H9 (cell line): ENCODE measurements around the gene UBA1. TPM values are rescaled to one million over a fixed set of nuclear protein-coding genes. Genes with fewer than 3 reads are reported as not detected.

Source experiments
- DNase-seq: peaks from one replicate; pipeline ENCODE4 v3.0.0-alpha.2; 2017
- H2AFZ ChIP-seq: one replicate; pipeline ENCODE4 v1.6.1; 2013; ENCODE audit warnings: mild to moderate bottlenecking, low read length, control low read depth, moderate library complexity
- H2AK5ac ChIP-seq: 2 replicates; pipeline ENCODE4 v1.6.1; 2013; ENCODE audit warnings: low read length, control low read depth, mixed read lengths; ENCODE audit not compliant: insufficient read length
- H2BK120ac ChIP-seq: one replicate; pipeline ENCODE4 v1.6.1; 2013; ENCODE audit warnings: low read depth, mild to moderate bottlenecking, low read length, control low read depth, inconsistent platforms; ENCODE audit not compliant: poor library complexity, severe bottlenecking
- H2BK12ac ChIP-seq: 2 replicates; pipeline ENCODE4 v1.6.1; 2013; ENCODE audit warnings: low read length, control low read depth, mixed read lengths, low read depth; ENCODE audit not compliant: insufficient read length
- H2BK15ac ChIP-seq: 2 replicates; pipeline ENCODE4 v1.6.1; 2013; ENCODE audit warnings: low read depth, low read length, control low read depth
- H2BK20ac ChIP-seq: one replicate; pipeline ENCODE4 v1.6.1; 2013; ENCODE audit warnings: low read depth, mild to moderate bottlenecking, low read length, control low read depth, inconsistent platforms; ENCODE audit not compliant: poor library complexity, severe bottlenecking
- H2BK5ac ChIP-seq: 2 replicates; pipeline ENCODE4 v1.6.1; 2013; ENCODE audit warnings: low read length, control low read depth, mixed read lengths; ENCODE audit not compliant: insufficient read length
- H3K14ac ChIP-seq: 2 replicates; pipeline ENCODE4 v1.6.1; 2013; ENCODE audit warnings: low read length, control low read depth; ENCODE audit not compliant: insufficient read depth
- H3K18ac ChIP-seq: 2 replicates; pipeline ENCODE4 v1.6.1; 2013; ENCODE audit warnings: low read depth, mild to moderate bottlenecking, mixed read lengths, low read length, control low read depth; ENCODE audit not compliant: insufficient read length
- H3K23ac ChIP-seq: 2 replicates; pipeline ENCODE4 v1.6.1; 2013; ENCODE audit warnings: low read length, control low read depth, mixed read lengths, low read depth; ENCODE audit not compliant: insufficient read length
- H3K23me2 ChIP-seq: 2 replicates; pipeline ENCODE4 v1.6.1; 2013; ENCODE audit warnings: low read depth, mild to moderate bottlenecking, mixed read lengths, low read length, control low read depth; ENCODE audit not compliant: insufficient read length, poor library complexity, severe bottlenecking
- H3K27ac ChIP-seq: 2 replicates; pipeline ENCODE4 v1.5.1; 2013; ENCODE audit warnings: low read length, control low read depth, mixed read lengths, low read depth; ENCODE audit not compliant: insufficient read length
- H3K27me3 ChIP-seq: 2 replicates; pipeline ENCODE4 v1.6.1; 2013; ENCODE audit warnings: low read length, control low read depth, inconsistent platforms; ENCODE audit not compliant: insufficient read depth
- H3K4ac ChIP-seq: 2 replicates; pipeline ENCODE4 v1.6.1; 2013; ENCODE audit warnings: low read depth, mild to moderate bottlenecking, control low read depth, inconsistent platforms, low read length, moderate library complexity
- H3K4me1 ChIP-seq: 2 replicates; pipeline ENCODE4 v1.6.1; 2013; ENCODE audit warnings: low read length, control low read depth, inconsistent platforms; ENCODE audit not compliant: insufficient read depth
- H3K4me2 ChIP-seq: 2 replicates; pipeline ENCODE4 v1.6.1; 2013; ENCODE audit warnings: low read length, control low read depth, mixed read lengths; ENCODE audit not compliant: insufficient read length, insufficient read depth
- H3K56ac ChIP-seq: 2 replicates; pipeline ENCODE4 v1.6.1; 2013; ENCODE audit warnings: low read depth, mild to moderate bottlenecking, mixed read lengths, low read length, control low read depth; ENCODE audit not compliant: insufficient read length
- H3K79me1 ChIP-seq: 2 replicates; pipeline ENCODE4 v1.6.1; 2013; ENCODE audit warnings: low read depth, mild to moderate bottlenecking, moderate library complexity, low read length, control low read depth, inconsistent platforms; ENCODE audit not compliant: insufficient read depth, poor library complexity, severe bottlenecking
- H3K79me2 ChIP-seq: 2 replicates; pipeline ENCODE4 v1.6.1; 2013; ENCODE audit warnings: low read length, control low read depth, inconsistent platforms; ENCODE audit not compliant: insufficient read depth
- H3K9ac ChIP-seq: 2 replicates; pipeline ENCODE4 v1.6.1; 2013; ENCODE audit warnings: low read length, control low read depth, mixed read lengths; ENCODE audit not compliant: insufficient read length; ENCODE audit errors: extremely low read depth
- H3K9me3 ChIP-seq: one replicate; pipeline ENCODE4 v1.6.1; 2013; ENCODE audit warnings: low read depth, low read length, inconsistent platforms; ENCODE audit not compliant: control insufficient read depth
- H3T11ph ChIP-seq: one replicate; pipeline ENCODE4 v1.6.1; 2013; ENCODE audit warnings: mild to moderate bottlenecking, low read length, control low read depth, inconsistent platforms
- H4K20me1 ChIP-seq: one replicate; pipeline ENCODE4 v1.6.1; 2013; ENCODE audit not compliant: control insufficient read depth, insufficient read length, insufficient read depth
- H4K5ac ChIP-seq: 2 replicates; pipeline ENCODE4 v1.6.1; 2013; ENCODE audit warnings: low read depth, mild to moderate bottlenecking, mixed read lengths, low read length, control low read depth; ENCODE audit not compliant: insufficient read length
- H4K8ac ChIP-seq: replicated peaks from 2 replicates; pipeline ENCODE4 v1.6.1; 2013; ENCODE audit warnings: low read length, control low read depth, mixed read lengths, low read depth; ENCODE audit not compliant: insufficient read length
- H4K91ac ChIP-seq: 2 replicates; pipeline ENCODE4 v1.6.1; 2013; ENCODE audit warnings: low read depth, mild to moderate bottlenecking, moderate library complexity, mixed read lengths, low read length, control low read depth; ENCODE audit not compliant: insufficient read length
- H3K27ac Mint-ChIP-seq, 3 experiments: 2 replicates in 2 of 3; 3 replicates in 1 of 3; pipeline ENCODE4 v1.8.0; 2020 to 2021; ENCODE audit warnings: mixed read lengths in 3 of 3, mild to moderate bottlenecking in 1 of 3, moderate library complexity in 1 of 3
- H3K27me3 Mint-ChIP-seq: 2 replicates; pipeline ENCODE4 v1.8.0; 2021; ENCODE audit warnings: low read depth, mild to moderate bottlenecking, moderate library complexity, mixed read lengths
- H3K36me3 Mint-ChIP-seq, 3 experiments: 2 replicates in 2 of 3; 3 replicates in 1 of 3; pipeline ENCODE4 v1.8.0; 2020 to 2021; ENCODE audit warnings: low read depth in 3 of 3, mixed read lengths in 3 of 3; ENCODE audit not compliant: insufficient read depth in 1 of 3
- H3K4me1 Mint-ChIP-seq, 2 experiments: 2 replicates each; pipeline ENCODE4 v1.8.0; 2020; ENCODE audit warnings: mixed read lengths in 2 of 2
- H3K4me3 Mint-ChIP-seq, 2 experiments: 2 replicates in 1 of 2; 3 replicates in 1 of 2; pipeline ENCODE4 v1.8.0; 2020 to 2021; ENCODE audit warnings: mild to moderate bottlenecking in 2 of 2, mixed read lengths in 2 of 2, moderate library complexity in 1 of 2
- H3K9me3 Mint-ChIP-seq, 2 experiments: 2 replicates in 1 of 2; 3 replicates in 1 of 2; pipeline ENCODE4 v1.8.0; 2020; ENCODE audit warnings: mild to moderate bottlenecking in 2 of 2, mixed read lengths in 2 of 2, moderate library complexity in 1 of 2
- CTCF ChIP-seq: fragments of 200-600 bp; sonication (generic); conservative IDR thresholded peaks from 3 replicates; pipeline ENCODE4 v1.8.0; 2021; ENCODE audit warnings: antibody characterized with exemption, mild to moderate bottlenecking
- WGBS: extraction: QIAGEN DNeasy Blood & Tissue Kit; methylation state at CpG from one replicate; pipeline ENCODE4 v1.1.7; 2013; ENCODE audit warnings: missing lambda C conversion rate, low lambda C conversion rate, mixed read lengths; ENCODE audit not compliant: insufficient read length; ENCODE audit errors: extremely low coverage; 5-methylcytosine and 5-hydroxymethylcytosine counted together
- total RNA-seq: library from RNA; stranded (reverse); gene quantifications from 2 replicates; pipeline ENCODE4 v1.2.1, GENCODE V29; 2021

UBA1 gene
- total RNA-seq, 1 experiment from 2014 or later: 427 TPM

GRCh38 chrX:47240619-47241018 is 47.0 kb downstream of the UBA1 start:
- peaks cover 2% of the 10 kb centered on the region for H3K79me1 ChIP-seq
- no peak overlapping the region for H2BK120ac ChIP-seq
- no peak overlapping the region for H3K4ac ChIP-seq
- H3K9me3 Mint-ChIP-seq: no peaks in the 10 kb centered on the region; a peak in 1 of 5 replicates
- DNase-seq: no peak
- WGBS: no CpG with 5 or more reads among the region's 7 CpGs
- H3K4me1 Mint-ChIP-seq: peaks cover under 1 to 5% of the 10 kb centered on the region in 2 experiments; a peak in 3 of 4 replicates
- H3K23ac ChIP-seq: no peak overlapping the region
- no peak overlapping the region for H2BK12ac ChIP-seq
- no peak overlapping the region for H2BK20ac ChIP-seq
- no peaks in the 10 kb centered on the region for H3K27me3 ChIP-seq
- no peak overlapping the region for H3K14ac ChIP-seq
- no peaks in the 10 kb centered on the region for H4K20me1 ChIP-seq
- H3K4me3 Mint-ChIP-seq: no peak overlapping the region
- H3K9ac ChIP-seq: no peak overlapping the region
- no peak overlapping the region for H2AK5ac ChIP-seq
- H3K56ac ChIP-seq: no peak overlapping the region
- no peak overlapping the region for H2AFZ ChIP-seq
- no peak overlapping the region for H4K91ac ChIP-seq
- H2BK15ac ChIP-seq: no peak overlapping the region
- H3K9me3 ChIP-seq: no peaks in the 10 kb centered on the region
- H4K8ac ChIP-seq: no peak overlapping the region
- peaks cover 1% of the 10 kb centered on the region; the same call in 1 of the 2 replicates for H3K27me3 Mint-ChIP-seq
- no peaks in the 10 kb centered on the region for H3K23me2 ChIP-seq
- H3K36me3 Mint-ChIP-seq: peaks cover 48 to 62% (median 59%) of the 10 kb centered on the region in 3 experiments; a peak in 6 of 7 replicates
- peaks cover 6% of the 10 kb centered on the region; the same call in 1 of the 2 replicates for H3K79me2 ChIP-seq
- H3K27ac Mint-ChIP-seq: no peak overlapping the region
- H3T11ph ChIP-seq: no peak overlapping the region
- no peak for TF ChIP-seq CTCF
- no peak overlapping the region for H3K27ac ChIP-seq
- H3K4me1 ChIP-seq: no peaks in the 10 kb centered on the region
- no peak overlapping the region for H3K18ac ChIP-seq
- H3K4me2 ChIP-seq: no peak overlapping the region
- no peak overlapping the region for H4K5ac ChIP-seq
- H2BK5ac ChIP-seq: no peak overlapping the region
